NCI-H1436 (cell line): Measurements from ENCODE around the gene STXBP6.
"Not testable (repeated sequence)": the region's sequence is repeated elsewhere in the genome, so short reads cannot be mapped to it uniquely, and the experiment has no call there.

Experiments used
- DNase-seq: peaks from one replicate; lab custom pipeline; 2025; lab: John Stamatoyannopoulos, UW

Gene STXBP6

DNA sequence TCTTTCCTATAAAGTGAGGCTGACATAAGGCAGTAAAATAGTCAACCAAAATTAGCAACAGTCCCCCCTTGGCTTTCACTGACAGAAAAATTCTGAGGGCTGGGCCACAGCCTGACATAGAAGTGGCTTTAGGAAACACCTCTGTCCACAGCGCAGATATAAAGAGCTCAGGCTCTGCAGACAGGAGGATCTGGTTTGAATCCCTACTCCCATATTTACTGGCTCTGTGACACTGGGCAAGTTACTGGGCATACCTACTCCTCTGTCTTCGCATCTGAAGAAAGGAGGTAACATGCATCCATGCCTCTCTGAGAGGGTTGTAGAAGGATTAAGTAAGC lies 95.3 kb downstream of the STXBP6 start:
- no peak for DNase-seq

DNA sequence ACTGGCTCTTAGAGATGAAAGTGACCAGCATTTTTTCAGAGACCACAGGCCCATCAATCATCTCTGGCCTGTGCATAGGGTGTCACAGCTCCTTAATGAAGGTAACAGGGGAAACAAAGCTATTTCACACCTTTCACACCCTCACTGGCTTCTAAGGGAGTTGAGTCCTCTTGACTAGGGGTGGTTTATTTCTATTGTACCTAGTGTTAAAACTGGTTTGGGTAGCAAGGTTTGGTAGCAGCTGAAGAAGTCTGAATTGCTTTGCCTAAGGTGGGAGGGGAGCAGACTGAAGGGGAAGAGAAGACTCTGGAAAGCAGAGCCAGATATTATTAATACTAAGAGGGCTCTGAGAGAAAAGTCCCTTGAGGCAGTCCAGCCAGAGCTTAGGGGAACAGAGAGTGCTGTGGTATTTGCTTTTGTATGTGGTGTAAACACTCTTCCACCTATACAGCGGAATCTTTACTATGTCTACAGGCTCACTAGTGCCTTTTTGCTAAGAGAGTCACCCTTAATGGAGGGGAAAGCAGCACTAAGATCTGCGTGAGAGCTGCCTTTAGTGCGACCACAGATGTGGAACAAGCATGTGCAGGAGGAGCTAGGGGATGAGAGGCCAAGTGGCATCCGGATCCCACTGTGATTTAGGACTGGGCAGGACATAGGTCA lies 95.8 kb downstream of the STXBP6 start:
- no peak for DNase-seq

DNA sequence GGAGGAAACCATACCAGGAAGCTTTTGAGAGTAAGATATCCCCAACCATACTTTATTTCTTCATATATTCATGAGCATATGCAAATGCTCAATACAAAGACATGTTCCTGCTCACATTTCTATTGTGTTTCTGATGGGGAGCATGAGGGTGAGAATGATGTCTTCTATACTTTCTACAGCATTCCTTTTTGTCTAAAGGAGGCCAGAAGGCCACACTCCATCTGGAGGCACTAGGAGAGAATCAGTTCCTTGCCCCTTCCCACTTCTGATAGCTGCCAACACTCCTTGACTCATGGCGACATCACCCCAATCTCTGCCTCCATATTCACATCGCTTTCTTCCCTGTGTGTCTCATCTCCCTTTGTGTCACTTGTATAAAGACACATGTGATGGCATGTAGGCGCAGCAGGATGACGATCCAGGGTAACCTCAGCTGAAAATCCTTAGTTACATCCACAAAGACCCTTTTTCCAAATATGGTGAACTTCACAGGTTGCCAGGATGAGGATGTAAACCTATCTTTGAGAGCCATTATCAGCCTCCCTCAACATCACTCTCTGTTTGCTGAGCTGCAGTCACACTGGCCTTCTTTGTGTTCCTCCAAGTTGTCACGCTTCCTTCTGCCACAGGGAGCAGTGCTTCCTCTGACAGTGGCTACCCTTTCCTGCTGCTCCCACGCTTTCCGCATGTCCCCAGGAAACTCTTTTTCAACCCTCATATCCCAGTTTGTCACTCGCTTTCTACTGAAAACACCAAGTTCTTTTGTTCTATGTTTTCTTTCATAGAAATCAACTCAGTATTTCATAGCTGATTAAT lies 96.9 kb downstream of the STXBP6 start:
- no peak for DNase-seq

DNA sequence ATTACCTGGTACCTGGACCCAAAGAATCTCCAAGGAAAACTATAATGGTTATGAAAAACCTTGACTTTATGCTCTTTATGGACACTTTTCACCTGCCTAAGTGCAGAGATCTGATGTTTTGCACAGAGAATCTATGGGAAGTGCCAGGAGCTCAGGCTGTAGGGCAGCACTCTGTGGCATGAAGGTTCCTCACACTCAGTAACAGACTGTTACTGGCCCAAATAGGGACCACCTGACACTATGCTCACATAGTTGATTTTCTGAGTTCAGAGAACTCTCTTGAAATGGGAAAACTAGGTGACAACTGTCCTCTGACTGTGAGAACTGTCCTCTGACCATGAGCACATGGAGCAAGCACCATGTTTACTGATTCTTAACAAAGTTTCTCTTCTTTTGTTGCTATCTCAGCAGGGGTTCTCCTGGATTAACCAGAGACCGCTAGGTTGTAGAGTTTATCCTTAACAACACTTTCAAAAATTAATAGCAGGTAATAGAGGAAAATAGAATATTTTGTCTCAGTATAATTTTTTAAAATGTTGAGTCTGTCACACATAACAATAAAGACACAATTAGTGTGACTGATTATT lies 101.6 kb downstream of the STXBP6 start:
- DNase-seq: no peak

GRCh38 chr14:24947131-24947530 lies 102.8 kb downstream of the STXBP6 start:
- no peak for DNase-seq

DNA sequence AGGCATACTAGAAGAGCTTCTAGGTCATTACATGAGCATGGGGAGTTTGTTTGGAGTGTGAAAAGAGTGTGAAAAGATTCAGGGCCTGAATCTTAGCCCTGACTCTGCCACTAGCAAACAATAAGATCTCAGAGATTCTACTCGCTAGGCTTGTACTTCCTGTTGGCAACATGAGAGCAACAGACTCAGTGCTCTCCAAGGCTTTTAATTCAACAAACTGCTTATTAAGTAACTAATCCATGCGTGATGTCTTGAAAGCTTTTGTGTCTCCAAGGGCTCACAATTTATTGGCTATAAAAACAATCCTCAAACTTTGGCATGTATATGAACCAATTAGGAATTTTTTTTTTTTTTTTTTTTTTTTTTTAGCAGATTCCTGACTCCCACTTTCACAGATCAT lies 105.1 kb downstream of the STXBP6 start:
- no peak for DNase-seq

DNA sequence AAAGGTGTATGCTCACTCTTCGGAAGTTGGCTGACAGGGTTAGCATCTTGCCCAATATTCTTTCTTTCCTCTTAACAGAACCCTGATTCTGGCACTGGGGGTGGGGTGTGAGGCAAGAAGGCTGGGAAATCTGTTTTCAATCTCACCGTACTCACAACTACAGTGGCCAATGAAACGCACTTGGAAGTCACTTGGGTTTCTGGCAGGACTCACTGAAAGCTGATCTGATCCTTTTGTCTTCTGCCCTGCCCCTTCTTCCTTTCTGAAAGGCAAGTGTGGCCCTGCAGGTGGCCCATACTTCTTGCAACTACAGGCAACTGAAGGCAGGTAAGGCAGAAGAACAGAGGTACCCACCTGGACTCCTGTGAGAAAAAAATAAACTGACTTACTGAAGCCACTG lies 106.9 kb downstream of the STXBP6 start:
- DNase-seq: no peak

DNA sequence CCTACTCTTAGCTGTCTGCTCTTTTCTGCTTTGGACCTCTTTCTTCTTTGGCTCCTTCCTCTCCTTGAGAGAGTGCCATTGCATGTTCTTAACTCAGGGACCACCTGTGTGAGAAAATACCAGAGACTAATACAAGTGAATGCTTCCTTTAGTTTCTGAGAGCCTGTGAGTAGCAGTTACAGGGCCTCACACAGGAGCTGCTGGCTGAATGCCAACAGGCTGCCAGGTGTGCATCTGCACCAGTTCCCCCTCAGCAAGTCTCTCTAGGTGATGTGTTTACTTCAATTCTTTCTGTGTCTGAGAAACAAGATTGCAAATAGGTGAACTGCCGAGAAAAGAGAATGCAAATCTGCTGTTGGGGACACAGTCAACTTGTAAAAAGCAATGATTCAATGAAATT lies 108.2 kb downstream of the STXBP6 start:
- DNase-seq: peak; percentile 70

DNA sequence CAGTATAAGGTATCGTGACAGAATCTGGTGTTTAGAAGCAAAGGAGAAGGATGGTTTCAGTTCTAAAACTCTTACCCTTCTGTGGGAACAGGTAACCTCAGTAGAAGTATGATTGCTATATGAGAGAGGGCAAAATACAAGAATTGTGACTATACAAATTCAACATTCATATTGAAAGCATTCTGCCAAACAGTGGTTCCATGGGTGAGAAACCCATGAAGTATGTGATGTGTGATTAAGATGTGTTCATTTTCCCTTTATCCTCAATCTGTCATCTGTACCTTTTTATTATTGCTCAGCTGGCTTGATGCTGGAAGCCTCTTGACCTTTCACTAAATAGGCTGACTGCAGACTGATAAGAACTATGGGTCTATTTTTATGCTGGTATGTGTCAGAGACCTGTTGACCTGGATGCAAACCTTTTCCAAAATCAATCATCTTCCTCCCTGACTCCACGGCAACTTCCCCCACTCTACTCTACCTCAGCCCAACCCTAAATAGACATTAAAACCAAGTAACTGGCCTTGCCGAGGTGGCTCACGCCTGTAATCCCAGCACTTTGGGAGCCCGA lies 109.6 kb downstream of the STXBP6 start:
- no peak for DNase-seq

DNA sequence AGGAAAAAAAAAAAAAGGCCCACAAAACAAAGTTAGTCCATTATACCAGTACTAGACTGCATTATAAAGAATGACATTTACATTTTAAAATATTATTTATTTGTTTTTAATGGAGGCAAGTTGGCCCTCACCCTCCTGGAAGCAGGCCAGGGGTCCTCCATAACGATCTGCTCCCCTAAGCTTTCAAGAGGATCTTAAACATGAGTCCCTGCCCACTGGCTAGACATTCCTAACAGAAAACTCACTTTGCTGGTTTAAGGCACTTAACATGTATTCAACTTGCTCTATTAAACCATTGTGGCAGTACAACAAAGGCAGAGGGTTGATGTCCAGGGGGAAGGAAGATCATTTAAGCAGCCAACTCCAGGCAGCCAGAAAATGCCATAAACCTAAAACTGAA lies 111.4 kb downstream of the STXBP6 start:
- DNase-seq: no peak

GRCh38 chr14:24937300-24937699 lies 112.6 kb downstream of the STXBP6 start:
- no peak for DNase-seq

- DNase-seq: not testable (repeated sequence)
These were observed 113.2 kb downstream of the STXBP6 start for GRCh38 chr14:24936773-24937172.

DNA sequence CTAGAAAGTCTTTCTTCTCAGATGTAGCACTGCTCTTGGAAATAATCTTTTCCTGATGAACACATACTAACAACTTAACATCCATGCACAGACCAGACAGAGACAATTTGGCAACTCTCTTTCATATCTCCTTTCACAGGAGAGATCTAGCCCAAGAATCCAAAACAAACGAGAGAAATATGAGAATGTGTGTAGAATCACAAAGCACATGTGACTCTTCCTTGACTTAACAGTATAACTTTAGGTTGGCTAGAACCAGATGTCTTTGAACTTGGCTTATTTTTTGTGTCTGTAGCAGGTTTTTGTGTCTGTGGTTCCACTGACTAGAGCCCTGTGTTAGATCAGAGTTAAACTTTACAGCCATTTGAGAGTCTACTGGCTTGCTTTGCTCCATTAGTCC lies 114.2 kb downstream of the STXBP6 start:
- no peak for DNase-seq

- DNase-seq: no peak
These were observed 121.5 kb downstream of the STXBP6 start for GRCh38 chr14:24928386-24928900.

DNA sequence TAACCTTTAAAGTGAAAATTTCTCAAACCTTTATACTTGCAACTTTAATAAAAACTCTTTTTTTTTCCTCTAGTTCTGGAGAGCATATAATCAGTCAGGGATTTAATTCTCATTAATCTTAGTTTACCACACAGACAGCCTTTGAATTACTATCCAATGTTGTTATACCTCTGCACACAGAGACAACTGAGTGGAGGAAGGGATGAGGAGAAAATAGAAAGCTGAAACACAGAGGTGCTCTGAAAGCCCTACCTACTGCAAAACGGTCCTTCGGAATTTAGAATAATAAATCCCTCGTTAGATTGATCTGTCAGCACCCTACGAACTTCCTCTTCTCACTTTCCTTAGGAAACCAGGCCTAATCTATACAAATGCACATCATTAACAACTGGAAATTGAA lies 122.1 kb downstream of the STXBP6 start:
- DNase-seq: no peak

DNA sequence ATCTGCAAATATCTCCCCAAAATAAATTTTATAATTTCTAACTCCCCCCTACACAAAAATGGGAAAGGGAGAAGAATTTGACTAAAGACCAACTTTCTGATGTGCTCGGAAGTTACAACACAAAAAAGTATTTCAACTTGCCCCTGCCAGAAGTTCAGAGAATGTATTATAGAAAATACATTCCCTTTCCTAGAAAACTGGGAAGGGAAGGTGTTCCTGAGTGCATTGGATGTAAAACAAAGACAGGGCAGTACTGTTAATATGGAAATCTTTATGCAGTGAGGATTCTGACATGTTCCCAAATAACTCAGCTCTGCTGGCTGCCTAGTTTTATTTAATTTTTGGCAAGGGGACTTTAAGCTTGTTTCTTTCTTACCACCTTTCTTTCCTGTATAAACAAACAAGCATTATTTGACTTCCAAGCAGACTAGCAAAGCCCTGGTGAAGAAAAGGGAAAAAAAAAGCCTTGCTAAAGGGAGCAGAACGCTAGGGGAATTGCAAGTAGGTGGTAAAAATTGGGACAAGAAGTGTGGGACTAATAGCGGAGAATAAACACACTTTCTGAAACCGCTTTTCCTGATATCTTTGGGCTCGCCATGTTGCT lies 124.1 kb downstream of the STXBP6 start:
- DNase-seq: no peak

DNA sequence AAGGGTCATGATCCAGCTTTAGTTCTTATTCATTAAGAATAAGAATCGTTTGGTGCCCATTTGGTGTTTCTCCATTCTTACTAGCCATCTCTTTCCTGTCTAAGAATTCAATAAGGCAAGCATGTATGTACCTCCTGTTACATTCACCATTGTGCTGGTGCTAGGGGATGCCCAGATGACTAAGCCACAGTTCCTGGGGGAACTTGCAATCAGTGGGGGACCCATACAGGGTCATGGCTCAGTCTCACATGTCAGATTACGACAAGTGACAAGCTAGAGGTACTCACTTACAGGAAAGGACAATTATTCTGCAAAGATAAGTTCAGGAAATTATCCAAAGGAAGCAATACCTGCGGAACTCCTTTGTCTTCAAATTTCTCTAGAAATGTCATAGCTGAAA lies 125.4 kb downstream of the STXBP6 start:
- DNase-seq: no peak

- DNase-seq: no peak
These were observed 128.0 kb downstream of the STXBP6 start for GRCh38 chr14:24921903-24922302.

GRCh38 chr14:24920265-24921075 lies 129.5 kb downstream of the STXBP6 start:
- DNase-seq: no peak

DNA sequence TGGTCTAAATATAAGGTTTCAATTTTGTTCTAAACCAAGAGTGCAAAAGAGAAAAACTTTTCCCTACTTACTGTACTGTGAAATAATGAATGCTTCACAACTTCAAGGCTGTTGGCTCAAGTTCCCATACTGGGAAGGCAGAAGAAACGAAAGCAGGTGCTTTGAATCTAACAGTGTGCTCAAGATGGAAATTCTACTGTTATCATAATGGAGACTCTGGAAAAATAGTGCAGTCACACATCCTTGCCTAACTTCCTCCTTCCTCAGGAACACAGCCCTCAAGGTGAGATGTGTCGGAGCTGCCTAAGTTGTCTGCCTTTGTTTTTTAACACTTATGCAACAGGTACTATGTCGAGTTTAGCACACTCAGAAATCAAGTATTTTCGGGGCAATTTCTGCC lies 131.1 kb downstream of the STXBP6 start:
- DNase-seq: no peak

- DNase-seq: no peak
These were observed 133.9 kb downstream of the STXBP6 start for GRCh38 chr14:24915958-24916595.
